ENCODE results near the gene GARNL3.

- TF ChIP-seq CTCF (IDR thresholded peaks at IDR 0.05) (no peak), EP300 (IDR thresholded peaks at IDR 0.05) (no peak), POLR2AphosphoS5 (IDR thresholded peaks at IDR 0.05) (no peak), POLR2A (IDR thresholded peaks at IDR 0.05) (no peak)
These were observed 8.2 kb upstream of the GARNL3 start for GRCh38 chr9:127256324-127256723.

All from gastroesophageal sphincter (tissue), 3 donors.